Measurements from ENCODE around the gene BRWD1.

Gene BRWD1

DNA sequence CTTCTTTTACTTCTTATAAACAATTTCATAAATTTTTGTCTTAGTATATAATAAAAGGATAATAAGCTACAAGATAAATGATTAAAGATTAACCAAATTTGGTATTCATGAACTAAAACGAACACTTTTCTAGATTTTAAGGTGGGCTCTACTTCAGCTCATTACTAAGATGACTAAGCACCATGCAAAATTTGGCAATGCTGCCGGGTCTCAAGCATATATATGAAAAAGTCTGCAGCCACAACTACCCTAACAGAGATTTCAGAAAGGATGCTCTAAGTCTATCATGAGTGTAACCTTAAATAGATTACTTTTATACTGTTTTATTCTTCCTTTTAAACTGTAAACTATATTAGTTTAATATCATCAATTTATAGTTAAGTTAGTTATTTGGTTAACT lies 47.8 kb downstream of the BRWD1 start:
- Histone ChIP-seq H3F3A (ENCODE audit: insufficient read depth) (peaks cover 20% of the 10 kb centered on the region), H3K36me3 (ENCODE audit: low read length) (peaks cover 74% of the 10 kb centered on the region), H4K20me1 (ENCODE audit: low read depth, low read length) (peaks cover 21% of the 10 kb centered on the region; the same call in 1 of the 2 replicates), H3K4me3 (ENCODE audit: insufficient read depth, low read length, poor library complexity, severe bottlenecking) (no peak overlapping the region), H3K79me2 (ENCODE audit: insufficient read depth, low read length) (peaks cover 39% of the 10 kb centered on the region), H3K27ac (ENCODE audit: low read depth, low read length) (no peak overlapping the region), H3K27me3 (ENCODE audit: low read length) (no peaks in the 10 kb centered on the region), H3K9me2 (replicated peaks; ENCODE audit: insufficient read depth, low read length) (no peaks in the 10 kb centered on the region), H3K9me3 (ENCODE audit: insufficient read depth, low read length) (no peaks in the 10 kb centered on the region), H3K9ac (ENCODE audit: low read length) (no peak overlapping the region), H3K4me2 (ENCODE audit: low read depth, low read length, poor library complexity, severe bottlenecking) (no peak overlapping the region), H2AFZ (ENCODE audit: low read depth, low read length, severe bottlenecking) (no peak overlapping the region)
- no peak for TF ChIP-seq EZH2phosphoT487 (conservative IDR thresholded peaks at IDR 0.05; ENCODE audit: low read length)
- TF ChIP-seq, protein P1, sequence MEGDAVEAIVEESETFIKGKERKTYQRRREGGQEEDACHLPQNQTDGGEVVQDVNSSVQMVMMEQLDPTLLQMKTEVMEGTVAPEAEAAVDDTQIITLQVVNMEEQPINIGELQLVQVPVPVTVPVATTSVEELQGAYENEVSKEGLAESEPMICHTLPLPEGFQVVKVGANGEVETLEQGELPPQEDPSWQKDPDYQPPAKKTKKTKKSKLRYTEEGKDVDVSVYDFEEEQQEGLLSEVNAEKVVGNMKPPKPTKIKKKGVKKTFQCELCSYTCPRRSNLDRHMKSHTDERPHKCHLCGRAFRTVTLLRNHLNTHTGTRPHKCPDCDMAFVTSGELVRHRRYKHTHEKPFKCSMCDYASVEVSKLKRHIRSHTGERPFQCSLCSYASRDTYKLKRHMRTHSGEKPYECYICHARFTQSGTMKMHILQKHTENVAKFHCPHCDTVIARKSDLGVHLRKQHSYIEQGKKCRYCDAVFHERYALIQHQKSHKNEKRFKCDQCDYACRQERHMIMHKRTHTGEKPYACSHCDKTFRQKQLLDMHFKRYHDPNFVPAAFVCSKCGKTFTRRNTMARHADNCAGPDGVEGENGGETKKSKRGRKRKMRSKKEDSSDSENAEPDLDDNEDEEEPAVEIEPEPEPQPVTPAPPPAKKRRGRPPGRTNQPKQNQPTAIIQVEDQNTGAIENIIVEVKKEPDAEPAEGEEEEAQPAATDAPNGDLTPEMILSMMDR (IDR thresholded peaks at IDR 0.05; ENCODE audit: insufficient read depth, low read length, poor library complexity, severe bottlenecking): no peak

DNA sequence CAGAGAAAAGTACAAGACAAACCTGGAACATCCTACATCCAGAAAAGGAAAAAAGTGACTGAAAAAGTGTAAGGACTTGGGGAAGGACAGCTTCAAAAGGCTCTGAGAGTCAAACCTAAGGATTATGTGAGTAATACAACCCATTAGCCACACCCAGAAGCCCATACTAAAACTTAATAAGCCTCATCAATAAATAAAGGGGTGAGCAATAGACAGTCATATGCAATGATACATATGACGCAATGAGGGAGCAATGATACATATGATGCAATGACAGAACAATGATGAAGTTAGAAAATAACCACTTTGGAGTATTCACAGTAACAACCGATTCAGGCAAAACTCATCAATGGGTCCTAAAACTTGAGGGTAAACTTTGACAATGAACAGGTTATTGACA lies 50.1 kb downstream of the BRWD1 start:
- H3K9ac ChIP-seq (ENCODE audit: low read length): no peak overlapping the region
- no peak for TF ChIP-seq EZH2phosphoT487 (conservative IDR thresholded peaks at IDR 0.05; ENCODE audit: low read length)
- TF ChIP-seq, protein P1 (IDR thresholded peaks at IDR 0.05; ENCODE audit: insufficient read depth, low read length, poor library complexity, severe bottlenecking): no peak
- peaks cover 73% of the 10 kb centered on the region for H3K36me3 ChIP-seq (ENCODE audit: low read length)
- no peak overlapping the region for H3K4me3 ChIP-seq (ENCODE audit: insufficient read depth, low read length, poor library complexity, severe bottlenecking)
- no peaks in the 10 kb centered on the region for H3K9me2 ChIP-seq (replicated peaks; ENCODE audit: insufficient read depth, low read length)
- H2AFZ ChIP-seq (ENCODE audit: low read depth, low read length, severe bottlenecking): no peak overlapping the region
- H3K9me3 ChIP-seq (ENCODE audit: insufficient read depth, low read length): no peaks in the 10 kb centered on the region
- H3K4me2 ChIP-seq (ENCODE audit: low read depth, low read length, poor library complexity, severe bottlenecking): no peak overlapping the region
- peaks cover 16% of the 10 kb centered on the region for H3F3A ChIP-seq (ENCODE audit: insufficient read depth)
- H4K20me1 ChIP-seq (ENCODE audit: low read depth, low read length): peaks cover 27% of the 10 kb centered on the region; the same call in 1 of the 2 replicates
- peaks cover 42% of the 10 kb centered on the region for H3K79me2 ChIP-seq (ENCODE audit: insufficient read depth, low read length)
- H3K27me3 ChIP-seq (ENCODE audit: low read length): no peaks in the 10 kb centered on the region
- H3K27ac ChIP-seq (ENCODE audit: low read depth, low read length): no peak overlapping the region

DNA sequence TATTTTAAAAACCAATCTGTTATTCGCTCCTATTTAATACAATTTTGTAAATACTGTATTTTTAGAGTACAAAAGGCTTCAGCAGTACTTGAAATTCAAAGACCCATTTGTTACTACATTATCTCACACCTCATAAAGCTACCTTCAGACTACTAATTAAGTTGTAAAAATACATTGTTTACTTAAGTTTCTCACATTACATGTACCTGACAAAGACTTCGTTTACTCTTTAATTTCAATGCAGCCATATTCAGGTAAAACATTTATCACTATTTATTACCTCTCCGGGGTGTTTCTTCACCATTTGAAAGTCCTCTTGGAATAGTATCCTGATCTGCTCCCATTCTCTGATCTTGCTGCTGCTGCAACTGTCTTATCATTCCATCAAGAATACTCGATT lies 55.2 kb downstream of the BRWD1 start:
- H4K20me1 ChIP-seq (ENCODE audit: low read depth, low read length): peaks cover 18% of the 10 kb centered on the region
- H3K4me2 ChIP-seq (ENCODE audit: low read depth, low read length, poor library complexity, severe bottlenecking): no peak overlapping the region
- no peaks in the 10 kb centered on the region for H3K9me3 ChIP-seq (ENCODE audit: insufficient read depth, low read length)
- no peaks in the 10 kb centered on the region for H3K9me2 ChIP-seq (replicated peaks; ENCODE audit: insufficient read depth, low read length)
- no peak overlapping the region for H2AFZ ChIP-seq (ENCODE audit: low read depth, low read length, severe bottlenecking)
- TF ChIP-seq, protein P1 (IDR thresholded peaks at IDR 0.05; ENCODE audit: insufficient read depth, low read length, poor library complexity, severe bottlenecking): no peak
- no peak for TF ChIP-seq EZH2phosphoT487 (conservative IDR thresholded peaks at IDR 0.05; ENCODE audit: low read length)
- H3K79me2 ChIP-seq (ENCODE audit: insufficient read depth, low read length): peaks cover 37% of the 10 kb centered on the region
- H3K36me3 ChIP-seq (ENCODE audit: low read length): peaks cover 76% of the 10 kb centered on the region
- no peak overlapping the region for H3K9ac ChIP-seq (ENCODE audit: low read length)
- H3K27ac ChIP-seq (ENCODE audit: low read depth, low read length): no peak overlapping the region
- H3F3A ChIP-seq (ENCODE audit: insufficient read depth): peaks cover 17% of the 10 kb centered on the region
- H3K4me3 ChIP-seq (ENCODE audit: insufficient read depth, low read length, poor library complexity, severe bottlenecking): no peak overlapping the region
- H3K27me3 ChIP-seq (ENCODE audit: low read length): no peaks in the 10 kb centered on the region
